Effector memory CD4-positive, alpha-beta T cell (primary cell): ENCODE data around the gene IL10.
"Not testable (repeated sequence)": the region's sequence is repeated elsewhere in the genome, so short reads cannot be mapped to it uniquely, and the experiment has no call there.

Experiments
- DNase-seq, 3 donors: peaks; one replicate each; pipeline ENCODE4 v3.0.0-alpha.2; 2020
- H3K27ac ChIP-seq: 2 replicates; pipeline ENCODE4 v1.7.0; 2013; ENCODE audit warnings: mild to moderate bottlenecking, low read length, moderate library complexity; ENCODE audit not compliant: insufficient read depth, poor library complexity, severe bottlenecking
- H3K27me3 ChIP-seq: replicated peaks from 2 replicates; pipeline ENCODE4 v1.7.0; 2013; ENCODE audit warnings: mild to moderate bottlenecking, low read length; ENCODE audit not compliant: insufficient read depth, control insufficient read depth, poor library complexity, severe bottlenecking
- H3K36me3 ChIP-seq: 2 replicates; pipeline ENCODE4 v1.7.0; 2013; ENCODE audit warnings: mild to moderate bottlenecking, low read length, moderate library complexity; ENCODE audit not compliant: control insufficient read depth, insufficient read depth
- H3K4me1 ChIP-seq: 2 replicates; pipeline ENCODE4 v1.7.0; 2013; ENCODE audit warnings: low read length, mild to moderate bottlenecking; ENCODE audit not compliant: control insufficient read depth, insufficient read depth, poor library complexity, severe bottlenecking
- H3K4me3 ChIP-seq: 2 replicates; pipeline ENCODE4 v1.7.0; 2013; ENCODE audit warnings: low read length, low read depth, mild to moderate bottlenecking; ENCODE audit not compliant: insufficient read depth, poor library complexity, severe bottlenecking
- H3K9me3 ChIP-seq: 2 replicates; pipeline ENCODE4 v1.7.0; 2013; ENCODE audit warnings: mild to moderate bottlenecking, low read length, moderate library complexity; ENCODE audit not compliant: control insufficient read depth

Gene IL10

DNA sequence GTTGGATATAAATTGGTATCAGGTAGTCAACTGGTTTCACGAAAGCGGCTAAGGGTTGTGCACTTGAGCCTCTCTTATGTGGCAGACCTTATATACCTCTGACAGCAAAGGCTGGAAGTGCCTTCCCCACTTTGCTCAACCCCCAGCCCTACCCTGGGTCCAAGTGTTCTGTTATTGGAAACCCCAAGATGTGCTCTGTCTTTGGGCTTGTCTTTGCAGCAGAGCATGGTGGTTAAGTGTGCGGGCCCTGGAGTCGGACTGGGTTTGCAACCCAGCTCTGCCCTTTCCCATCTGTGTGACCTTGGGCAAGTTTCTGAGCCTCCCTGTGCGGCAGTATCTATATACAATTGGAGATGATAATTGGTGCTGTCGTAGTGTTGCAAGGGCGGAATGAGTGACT, 11.2 kb upstream of the IL10 start:
- no peaks in the 10 kb centered on the region for H3K27me3 ChIP-seq
- H3K9me3 ChIP-seq: no peaks in the 10 kb centered on the region
- H3K36me3 ChIP-seq: no peaks in the 10 kb centered on the region
- no peak for DNase-seq
- no peak overlapping the region for H3K4me3 ChIP-seq
- no peak overlapping the region for H3K27ac ChIP-seq
- H3K4me1 ChIP-seq: peaks cover 15% of the 10 kb centered on the region

- no peak overlapping the region for H3K27ac ChIP-seq
- H3K4me3 ChIP-seq: no peak overlapping the region
- DNase-seq: no peak
- no peaks in the 10 kb centered on the region for H3K9me3 ChIP-seq
- no peaks in the 10 kb centered on the region for H3K27me3 ChIP-seq
- peaks cover 15% of the 10 kb centered on the region for H3K4me1 ChIP-seq
- H3K36me3 ChIP-seq: no peaks in the 10 kb centered on the region
These were observed 10.2 kb upstream of the IL10 start for GRCh38 chr1:206782448-206782847.

- Histone ChIP-seq H3K27ac (no peak overlapping the region), H3K36me3 (no peaks in the 10 kb centered on the region), H3K4me1 (peaks cover 10% of the 10 kb centered on the region), H3K9me3 (no peaks in the 10 kb centered on the region), H3K4me3 (no peak overlapping the region), H3K27me3 (no peaks in the 10 kb centered on the region)
- DNase-seq: no peak
These were observed 7.3 kb upstream of the IL10 start for GRCh38 chr1:206779638-206780037.

DNA sequence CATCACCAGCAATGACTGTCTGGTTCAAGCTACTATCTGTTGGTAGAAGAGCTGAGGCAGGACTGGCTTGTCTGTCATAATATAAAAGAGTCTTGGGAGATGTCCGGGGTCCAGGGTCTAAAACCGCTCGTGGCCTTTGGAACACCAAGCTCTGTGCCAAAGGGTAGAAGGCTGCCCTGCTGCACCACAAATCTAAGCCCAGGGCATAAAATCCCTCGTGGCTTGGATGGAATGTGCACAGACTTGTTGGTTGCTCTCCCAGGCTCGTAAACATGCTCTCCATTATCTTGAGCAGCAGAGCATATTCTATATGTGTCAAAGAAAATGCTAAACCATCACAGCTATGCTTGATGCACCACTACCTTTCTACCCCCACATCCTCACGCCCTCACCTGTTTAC, 6.6 kb upstream of the IL10 start:
- not testable (repeated sequence) for H3K27me3 ChIP-seq, H3K9me3 ChIP-seq, H3K27ac ChIP-seq, H3K4me1 ChIP-seq, H3K4me3 ChIP-seq, DNase-seq, H3K36me3 ChIP-seq

DNA sequence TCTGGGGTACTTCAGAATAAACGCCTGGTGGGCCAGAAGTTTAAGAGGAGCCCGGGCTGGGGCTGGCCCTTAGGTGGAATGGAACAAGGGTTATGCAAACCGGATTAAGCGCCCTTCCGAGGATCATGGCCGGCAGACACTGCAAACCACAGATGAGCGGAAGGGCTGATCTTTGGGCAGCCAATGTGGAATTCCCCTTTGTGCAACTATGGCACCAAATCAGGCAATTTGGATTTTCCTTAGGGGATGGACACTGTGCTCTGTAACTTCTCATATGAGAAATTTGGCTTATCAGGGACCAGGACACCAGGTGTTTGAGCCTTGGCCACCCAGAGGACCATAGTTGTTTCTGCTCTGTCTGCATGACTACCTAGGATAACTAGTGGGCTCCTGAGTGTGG, 5.7 kb upstream of the IL10 start:
- no peak for DNase-seq
- H3K4me1 ChIP-seq: no peaks in the 10 kb centered on the region
- no peaks in the 10 kb centered on the region for H3K9me3 ChIP-seq
- H3K36me3 ChIP-seq: no peaks in the 10 kb centered on the region
- H3K27me3 ChIP-seq: no peaks in the 10 kb centered on the region
- no peak overlapping the region for H3K27ac ChIP-seq
- H3K4me3 ChIP-seq: no peak overlapping the region

DNA sequence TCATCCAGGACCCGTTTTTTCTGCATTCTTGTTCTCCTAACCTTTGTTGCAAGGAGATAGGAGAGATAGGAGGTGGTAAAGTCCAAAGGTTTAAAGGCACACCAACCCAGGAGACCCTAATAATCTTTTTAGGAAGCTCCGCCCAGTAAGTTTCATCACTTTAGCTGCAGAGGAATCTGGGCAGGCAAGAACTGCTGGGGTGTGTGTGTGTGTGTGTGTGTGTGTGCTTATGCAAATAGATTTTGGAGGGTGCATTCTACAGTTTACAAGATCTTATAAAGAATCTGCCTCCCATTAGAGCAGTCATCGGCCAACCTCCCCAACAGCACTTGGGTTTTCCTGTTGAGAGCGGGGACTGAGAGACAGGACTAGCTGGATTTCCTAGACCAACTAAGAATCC, 3.9 kb upstream of the IL10 start:
- DNase-seq: no peak
- Histone ChIP-seq H3K9me3 (no peaks in the 10 kb centered on the region), H3K4me1 (peaks cover 13% of the 10 kb centered on the region), H3K27ac (no peak overlapping the region), H3K4me3 (no peak overlapping the region), H3K27me3 (no peaks in the 10 kb centered on the region), H3K36me3 (no peaks in the 10 kb centered on the region)

- Histone ChIP-seq H3K27ac (no peak overlapping the region), H3K4me1 (peaks cover 34% of the 10 kb centered on the region), H3K4me3 (no peak overlapping the region), H3K9me3 (no peaks in the 10 kb centered on the region), H3K27me3 (no peaks in the 10 kb centered on the region), H3K36me3 (no peaks in the 10 kb centered on the region)
- no peak for DNase-seq
These were observed 1.8 kb upstream of the IL10 start for GRCh38 chr1:206774093-206774492.

DNA sequence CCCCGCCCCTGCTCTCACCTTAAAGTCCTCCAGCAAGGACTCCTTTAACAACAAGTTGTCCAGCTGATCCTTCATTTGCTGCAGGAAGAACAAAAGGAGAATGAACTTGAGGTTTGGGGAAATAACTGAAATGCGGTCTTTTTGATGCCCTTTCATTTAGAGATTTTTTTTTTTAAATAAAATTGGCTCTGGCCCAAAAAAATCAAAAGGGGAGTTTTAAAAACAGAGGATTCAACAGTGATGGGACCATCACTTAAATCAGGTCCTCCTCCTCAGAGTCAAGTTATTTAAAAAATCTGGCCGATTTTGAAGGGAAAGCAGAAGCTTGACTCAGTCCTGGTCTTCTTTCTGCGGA, 979 bp downstream of the IL10 start:
- no peaks in the 10 kb centered on the region for H3K9me3 ChIP-seq
- peaks cover 53% of the 10 kb centered on the region for H3K4me1 ChIP-seq
- no peaks in the 10 kb centered on the region for H3K27me3 ChIP-seq
- H3K4me3 ChIP-seq: no peak overlapping the region
- H3K27ac ChIP-seq: no peak overlapping the region
- no peaks in the 10 kb centered on the region for H3K36me3 ChIP-seq
- DNase-seq: no peak

DNA sequence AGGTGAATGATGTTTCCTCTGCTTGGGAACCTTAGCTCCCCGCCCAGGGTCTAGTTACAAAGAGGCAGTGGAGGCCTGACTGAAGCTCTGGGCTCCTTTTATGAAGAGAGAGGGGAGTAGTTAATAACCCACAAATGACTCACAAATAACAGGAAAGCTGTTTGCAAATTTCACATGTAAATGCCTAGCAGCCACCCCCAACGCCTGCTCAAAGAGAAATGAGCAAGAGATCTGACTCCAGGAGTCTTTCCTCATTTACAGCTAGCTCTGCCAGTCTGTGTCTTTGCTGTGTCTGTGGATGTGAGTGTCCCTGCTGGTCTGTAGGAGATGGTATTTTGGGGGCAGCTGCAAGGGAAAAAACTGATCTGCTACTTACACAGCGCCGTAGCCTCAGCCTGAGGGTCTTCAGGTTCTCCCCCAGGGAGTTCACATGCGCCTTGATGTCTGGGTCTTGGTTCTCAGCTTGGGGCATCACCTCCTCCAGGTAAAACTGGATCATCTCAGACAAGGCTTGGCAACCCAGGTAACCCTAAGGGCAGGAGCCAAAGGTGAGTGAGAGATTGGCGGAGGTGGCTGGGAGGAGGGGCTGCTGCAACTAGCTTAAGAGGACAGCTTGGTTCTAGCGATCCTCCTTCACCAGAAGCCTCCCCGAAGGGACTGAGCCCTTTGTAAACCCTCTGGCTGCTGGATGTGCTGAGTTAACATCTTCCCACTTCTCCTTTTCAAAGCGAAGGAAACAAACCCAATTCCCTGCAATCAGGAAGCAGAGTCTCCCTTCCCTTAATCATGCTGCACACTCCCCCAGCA, 1.6 kb downstream of the IL10 start, which contains the start of gene IL19:
TSS of gene IL19 (plus strand) at position 243 of the 807 bp plus-strand sequence. CDS start 65,890 bp downstream, outside the sequence.
- no peaks in the 10 kb centered on the region for H3K9me3 ChIP-seq
- no peak within 1 kb of the TSS for H3K4me3 ChIP-seq
- no peaks in the 10 kb centered on the region for H3K27me3 ChIP-seq
- no peak for DNase-seq
- no peaks in the 10 kb centered on the region for H3K36me3 ChIP-seq
- H3K4me1 ChIP-seq: peaks cover 59% of the 10 kb centered on the region
- peak within 1 kb of the TSS; percentile 47 for H3K27ac ChIP-seq

DNA sequence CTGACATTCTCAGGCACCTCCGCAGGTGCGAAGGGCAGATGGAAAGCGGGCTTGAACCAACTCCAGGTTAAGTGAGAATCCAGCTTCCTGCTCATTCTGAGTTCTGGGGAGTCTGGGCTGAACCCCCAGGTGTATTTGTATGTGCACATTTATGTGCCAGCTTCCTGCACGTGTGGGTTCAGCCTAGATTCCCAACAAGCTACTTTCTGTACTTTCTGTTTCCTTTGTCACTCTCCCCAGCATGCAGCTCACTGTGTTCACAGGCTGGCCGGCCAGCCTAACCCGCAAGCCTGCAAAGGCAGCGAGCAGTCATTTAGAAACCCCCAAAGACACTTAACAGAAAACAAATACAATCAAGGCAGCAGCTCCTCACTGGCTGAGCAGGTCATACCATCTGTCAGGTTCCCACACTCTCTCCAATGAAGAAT, 3.0 kb downstream of the IL10 start:
- no peak overlapping the region for H3K4me3 ChIP-seq
- peaks cover 66% of the 10 kb centered on the region for H3K4me1 ChIP-seq
- H3K27me3 ChIP-seq: no peaks in the 10 kb centered on the region
- H3K27ac ChIP-seq: peak overlapping the region; percentile 47
- no peaks in the 10 kb centered on the region for H3K9me3 ChIP-seq
- H3K36me3 ChIP-seq: no peaks in the 10 kb centered on the region
- peak in 1 of 3 donors; percentile 23 for DNase-seq
